Skeletal muscle satellite cell (primary cell): Measurements from ENCODE around the gene MEAK7. TPM values are rescaled to one million over a fixed set of nuclear protein-coding genes. Genes with fewer than 3 reads are reported as not detected.

ENCODE experiments used
- H3K27me3 ChIP-seq: 2 replicates; pipeline ENCODE4 v1.7.0; 2013; ENCODE audit warnings: low read length; ENCODE audit not compliant: control insufficient read depth, insufficient read depth
- H3K36me3 ChIP-seq: 2 replicates; pipeline ENCODE4 v1.7.0; 2013; ENCODE audit warnings: mild to moderate bottlenecking, control low read depth, low read length; ENCODE audit not compliant: insufficient read depth
- H3K4me1 ChIP-seq: 2 replicates; pipeline ENCODE4 v1.7.0; 2013; ENCODE audit warnings: low read length; ENCODE audit not compliant: control insufficient read depth, insufficient read depth
- H3K4me2 ChIP-seq: 2 replicates; pipeline ENCODE4 v1.7.0; 2013; ENCODE audit warnings: mild to moderate bottlenecking, low read length
- H3K4me3 ChIP-seq: 2 replicates; pipeline ENCODE4 v1.7.0; 2013; ENCODE audit warnings: low read length
- H3K9ac ChIP-seq: 2 replicates; pipeline ENCODE4 v1.7.0; 2013; ENCODE audit warnings: mild to moderate bottlenecking, low read depth, low read length, moderate library complexity
- H3K9me3 ChIP-seq: replicated peaks from 2 replicates; pipeline ENCODE4 v1.7.0; 2013; ENCODE audit warnings: mild to moderate bottlenecking, control low read depth, low read length
- total RNA-seq: library from RNA; depleted of rRNA; stranded (reverse); fragments of >200 nt; gene quantifications from 2 replicates; pipeline ENCODE4 v1.2.3, GENCODE V29; 2012; rRNA removed

MEAK7 gene
- 27.3 and 40.1 TPM in 2 replicates for total RNA-seq

GRCh38 chr16:84504420-84505248, at the start of gene MEAK7:
Gene MEAK7 (minus strand): TSS chr16:84504659. CDS start chr16:84498086, 6,573 bp downstream.
- Histone ChIP-seq H3K4me3 (peak within 1 kb of the TSS; percentile 97), H3K27me3 (no peaks in the 10 kb centered on the region), H3K9me3 (no peaks in the 10 kb centered on the region), H3K4me1 (peaks cover 53% of the 10 kb centered on the region), H3K4me2 (peak within 1 kb of the TSS; percentile 97), H3K9ac (peak within 1 kb of the TSS; percentile 92), H3K36me3 (peaks cover 20% of the 10 kb centered on the region)

GRCh38 chr16:84553873-84554399, 49.5 kb upstream of the MEAK7 start:
- H3K4me3 ChIP-seq: no peak overlapping the region
- H3K4me1 ChIP-seq: no peaks in the 10 kb centered on the region
- no peak overlapping the region for H3K9ac ChIP-seq
- peaks cover 28% of the 10 kb centered on the region for H3K27me3 ChIP-seq
- H3K36me3 ChIP-seq: no peaks in the 10 kb centered on the region
- no peak overlapping the region for H3K4me2 ChIP-seq
- H3K9me3 ChIP-seq: no peaks in the 10 kb centered on the region

GRCh38 chr16:84552135-84552534, 47.7 kb upstream of the MEAK7 start:
- H3K4me1 ChIP-seq: no peaks in the 10 kb centered on the region
- H3K36me3 ChIP-seq: no peaks in the 10 kb centered on the region
- no peaks in the 10 kb centered on the region for H3K9me3 ChIP-seq
- no peak overlapping the region for H3K9ac ChIP-seq
- peaks cover 22% of the 10 kb centered on the region for H3K27me3 ChIP-seq
- no peak overlapping the region for H3K4me3 ChIP-seq
- no peak overlapping the region for H3K4me2 ChIP-seq

- Histone ChIP-seq H3K9ac (no peak overlapping the region), H3K27me3 (peaks cover 10% of the 10 kb centered on the region), H3K9me3 (no peaks in the 10 kb centered on the region), H3K4me1 (no peaks in the 10 kb centered on the region), H3K4me2 (no peak overlapping the region), H3K4me3 (no peak overlapping the region), H3K36me3 (no peaks in the 10 kb centered on the region)
Observed at GRCh38 chr16:84550096-84550495, 45.6 kb upstream of the MEAK7 start.

- Histone ChIP-seq H3K36me3 (no peaks in the 10 kb centered on the region), H3K4me1 (peaks cover 8% of the 10 kb centered on the region), H3K9me3 (no peaks in the 10 kb centered on the region), H3K4me3 (no peak overlapping the region), H3K4me2 (no peak overlapping the region), H3K9ac (no peak overlapping the region), H3K27me3 (peaks cover 8% of the 10 kb centered on the region)
Observed at GRCh38 chr16:84548971-84549844, 44.7 kb upstream of the MEAK7 start.

GRCh38 chr16:84548508-84548907, 44.0 kb upstream of the MEAK7 start:
- Histone ChIP-seq H3K27me3 (peaks cover 5% of the 10 kb centered on the region), H3K9me3 (no peaks in the 10 kb centered on the region), H3K9ac (no peak overlapping the region), H3K36me3 (no peaks in the 10 kb centered on the region), H3K4me1 (peaks cover 15% of the 10 kb centered on the region), H3K4me2 (no peak overlapping the region), H3K4me3 (no peak overlapping the region)

GRCh38 chr16:84547546-84548061, 43.1 kb upstream of the MEAK7 start:
- H3K9ac ChIP-seq: no peak overlapping the region
- peaks cover 18% of the 10 kb centered on the region for H3K4me1 ChIP-seq
- peaks cover 5% of the 10 kb centered on the region for H3K27me3 ChIP-seq
- no peaks in the 10 kb centered on the region for H3K36me3 ChIP-seq
- H3K4me2 ChIP-seq: no peak overlapping the region
- H3K4me3 ChIP-seq: no peak overlapping the region
- no peaks in the 10 kb centered on the region for H3K9me3 ChIP-seq

- no peaks in the 10 kb centered on the region for H3K9me3 ChIP-seq
- H3K4me1 ChIP-seq: peaks cover 25% of the 10 kb centered on the region
- H3K4me3 ChIP-seq: no peak overlapping the region
- H3K27me3 ChIP-seq: peaks cover under 1% of the 10 kb centered on the region
- no peak overlapping the region for H3K9ac ChIP-seq
- H3K36me3 ChIP-seq: no peaks in the 10 kb centered on the region
- no peak overlapping the region for H3K4me2 ChIP-seq
Observed at GRCh38 chr16:84546669-84547545, 42.4 kb upstream of the MEAK7 start.

- Histone ChIP-seq H3K27me3 (no peaks in the 10 kb centered on the region), H3K9ac (no peak overlapping the region), H3K4me2 (no peak overlapping the region)
Observed at GRCh38 chr16:84545114-84545737, 40.8 kb upstream of the MEAK7 start.

GRCh38 chr16:84544031-84544773, 39.7 kb upstream of the MEAK7 start:
- no peak overlapping the region for H3K9ac ChIP-seq
- H3K36me3 ChIP-seq: no peaks in the 10 kb centered on the region
- H3K9me3 ChIP-seq: no peaks in the 10 kb centered on the region
- H3K4me2 ChIP-seq: peak overlapping the region; percentile 51
- H3K4me1 ChIP-seq: peaks cover 35% of the 10 kb centered on the region
- no peaks in the 10 kb centered on the region for H3K27me3 ChIP-seq
- no peak overlapping the region for H3K4me3 ChIP-seq

More at GRCh38 chr16:84545114-84545737, 40.8 kb upstream of the MEAK7 start:
- no peaks in the 10 kb centered on the region for H3K9me3 ChIP-seq
- H3K4me3 ChIP-seq: no peak overlapping the region
- H3K4me1 ChIP-seq: peaks cover 35% of the 10 kb centered on the region
- no peaks in the 10 kb centered on the region for H3K36me3 ChIP-seq
